GM18870 (cell line): ENCODE measurements around the gene ATF5.
"Not testable (repeated sequence)": the region's sequence is repeated elsewhere in the genome, so short reads cannot be mapped to it uniquely, and the experiment has no call there.

Source experiments
- ATAC-seq: cut with Tn5 transposase; IDR thresholded peaks from one replicate; pipeline ENCODE4 v1.9.1; 2021; ENCODE audit warnings: moderate library complexity; ENCODE audit not compliant: unreplicated experiment

ATF5 gene

GRCh38 chr19:49940482-49940791 lies 11.4 kb downstream of the ATF5 start:
- ATAC-seq: no peak

- ATAC-seq: not testable (repeated sequence)
These were observed 15.6 kb downstream of the ATF5 start for GRCh38 chr19:49944567-49944966.

- no peak for ATAC-seq
These were observed 17.4 kb downstream of the ATF5 start for GRCh38 chr19:49946415-49946814.

GRCh38 chr19:49949742-49950589 lies 21.0 kb downstream of the ATF5 start:
- ATAC-seq: no peak

GRCh38 chr19:49950590-49950948 lies 21.6 kb downstream of the ATF5 start:
- no peak for ATAC-seq

GRCh38 chr19:49950956-49951526 lies 22.0 kb downstream of the ATF5 start:
- ATAC-seq: no peak

GRCh38 chr19:49951806-49952478 lies 22.9 kb downstream of the ATF5 start:
- ATAC-seq: no peak

- ATAC-seq: no peak
These were observed 23.5 kb downstream of the ATF5 start for GRCh38 chr19:49952479-49952836.

- no peak for ATAC-seq
These were observed 23.9 kb downstream of the ATF5 start for GRCh38 chr19:49952906-49953305.

- ATAC-seq: no peak
These were observed 24.4 kb downstream of the ATF5 start for GRCh38 chr19:49953416-49953815.

GRCh38 chr19:49954092-49954829 lies 25.3 kb downstream of the ATF5 start:
- ATAC-seq: no peak

GRCh38 chr19:49954933-49955332 lies 25.9 kb downstream of the ATF5 start:
- no peak for ATAC-seq

- no peak for ATAC-seq
These were observed 27.1 kb downstream of the ATF5 start for GRCh38 chr19:49956115-49956495.

- no peak for ATAC-seq
These were observed 28.4 kb downstream of the ATF5 start for GRCh38 chr19:49957262-49957915.

GRCh38 chr19:49958144-49958543 lies 29.1 kb downstream of the ATF5 start:
- ATAC-seq: not testable (repeated sequence)

- not testable (repeated sequence) for ATAC-seq
These were observed 29.6 kb downstream of the ATF5 start for GRCh38 chr19:49958596-49958995.

- not testable (repeated sequence) for ATAC-seq
These were observed 30.9 kb downstream of the ATF5 start for GRCh38 chr19:49959892-49960291.

- ATAC-seq: not testable (repeated sequence)
These were observed 32.0 kb downstream of the ATF5 start, which contains the start of gene SIGLEC11 for GRCh38 chr19:49960980-49961379. TSS of gene SIGLEC11 (minus strand) at chr19:49961172. CDS start at chr19:49961081, 91 bp downstream.

- no peak for ATAC-seq
These were observed 39.4 kb downstream of the ATF5 start for GRCh38 chr19:49968279-49968922.

GRCh38 chr19:49969355-49969754 lies 40.4 kb downstream of the ATF5 start:
- ATAC-seq: not testable (repeated sequence)
